PC-3 (cell line): ENCODE measurements around the gene GAS7. TPM values are rescaled to one million over a fixed set of nuclear protein-coding genes. Genes with fewer than 3 reads are reported as not detected.

Experiments
- ATAC-seq: fragments of 200-7000 bp; cut with Tn5 transposase; 2 replicates; pipeline ENCODE4 v1.9.1; 2020; ENCODE audit warnings: mild to moderate bottlenecking, moderate library complexity
- BruUV-seq: library from RNA; stranded (reverse); fragments of 400-500 nt; replicated peaks from 2 replicates; lab custom pipeline; 2021; lab: Mats Ljungman, UMichigan
- CTCF ChIA-PET: fragments of 300-600 bp; sonication (Branson Sonifier 250); formaldehyde crosslinking; loops from one replicate; lab custom pipeline; 2022; ENCODE audit warnings: antibody characterized with exemption; lab: Charles Lee
- POLR2A ChIA-PET: fragments of 300-600 bp; sonication (Branson Sonifier 250); formaldehyde crosslinking; loops from one replicate; lab custom pipeline; 2022; ENCODE audit warnings: antibody characterized with exemption; ENCODE audit not compliant: unreplicated experiment; lab: Charles Lee
- DNase-seq: peaks from one replicate; pipeline ENCODE4 v3.0.0-alpha.2; 2015
- H2AFZ ChIP-seq: fragments of 300-600 bp; sonication (generic); 2 replicates; pipeline ENCODE4 v1.6.0; 2016; ENCODE audit warnings: antibody characterized with exemption, low read length
- H3F3A ChIP-seq: fragments of 300-600 bp; sonication (generic); one replicate; pipeline ENCODE4 v1.6.0; 2017; ENCODE audit warnings: antibody characterized with exemption, low read length, control low read depth, mild to moderate bottlenecking; ENCODE audit not compliant: unreplicated experiment
- H3K27ac ChIP-seq: fragments of 300-600 bp; sonication (generic); 2 replicates; pipeline ENCODE4 v1.5.1; 2016; ENCODE audit warnings: mild to moderate bottlenecking, low read length
- H3K27me3 ChIP-seq: fragments of 300-600 bp; sonication (generic); 2 replicates; pipeline ENCODE4 v1.6.1; 2016; ENCODE audit warnings: low read length, mixed read lengths
- H3K36me3 ChIP-seq: fragments of 300-600 bp; sonication (generic); 2 replicates; pipeline ENCODE4 v1.6.1; 2016; ENCODE audit warnings: low read depth, mixed run types, low read length, mixed read lengths
- H3K4me1 ChIP-seq: fragments of 300-600 bp; sonication (generic); 2 replicates; pipeline ENCODE4 v1.5.1; 2016; ENCODE audit warnings: low read length; ENCODE audit not compliant: insufficient read depth
- H3K4me2 ChIP-seq: fragments of 300-600 bp; sonication (generic); 2 replicates; pipeline ENCODE4 v1.6.0; 2016; ENCODE audit warnings: low read length
- H3K4me3 ChIP-seq: fragments of 300-600 bp; sonication (generic); 2 replicates; pipeline ENCODE4 v1.5.1; 2016; ENCODE audit warnings: mild to moderate bottlenecking, low read length, mixed read lengths
- H3K79me2 ChIP-seq: fragments of 300-600 bp; sonication (generic); 2 replicates; pipeline ENCODE4 v1.6.1; 2017; ENCODE audit warnings: low read length, mixed read lengths
- H3K9ac ChIP-seq: fragments of 300-600 bp; sonication (generic); 2 replicates; pipeline ENCODE4 v1.6.0; 2016; ENCODE audit warnings: mild to moderate bottlenecking, low read length
- H3K9me2 ChIP-seq: fragments of 300-600 bp; sonication (generic); replicated peaks from 2 replicates; pipeline ENCODE4 v1.6.1; 2016; ENCODE audit warnings: mixed run types, low read length, mixed read lengths
- H3K9me3 ChIP-seq: fragments of 300-600 bp; sonication (generic); 2 replicates; pipeline ENCODE4 v1.6.1; 2016; ENCODE audit warnings: low read length, mixed read lengths
- H4K20me1 ChIP-seq: fragments of 300-600 bp; sonication (generic); 2 replicates; pipeline ENCODE4 v1.6.1; 2016; ENCODE audit warnings: low read length, mixed read lengths
- EZH2 ChIP-seq: fragments of 300-600 bp; sonication (generic); IDR thresholded peaks from one replicate; pipeline ENCODE4 v1.6.1; 2017; ENCODE audit warnings: antibody characterized with exemption, mild to moderate bottlenecking, low read length; ENCODE audit not compliant: unreplicated experiment
- EZH2phosphoT487 ChIP-seq: fragments of 300-600 bp; sonication (generic); IDR thresholded peaks from 2 replicates; pipeline ENCODE4 v1.6.1; 2018; ENCODE audit warnings: mild to moderate bottlenecking, antibody characterized with exemption, low read length, borderline replicate concordance
- intact Hi-C: fragments of 100-400 bp; cut with micrococcal nuclease; formaldehyde crosslinking; loops from 2 replicates; pipeline ENCODE4 v1.9.0; 2023
- total RNA-seq: library from RNA; depleted of rRNA; stranded (reverse); fragments of >200 nt; gene quantifications from 2 replicates; pipeline ENCODE4 v1.2.3, GENCODE V29; 2014
- TF ChIP-seq, protein P1 (sequence below): fragments of 300-600 bp; sonication (generic); conservative IDR thresholded peaks from 2 replicates; pipeline ENCODE4 v1.5.1; 2017; ENCODE audit warnings: antibody characterized with exemption, low read depth, mild to moderate bottlenecking, low read length

GAS7 gene
- total RNA-seq, 1 experiment from 2014 or later: not detected

DNA sequence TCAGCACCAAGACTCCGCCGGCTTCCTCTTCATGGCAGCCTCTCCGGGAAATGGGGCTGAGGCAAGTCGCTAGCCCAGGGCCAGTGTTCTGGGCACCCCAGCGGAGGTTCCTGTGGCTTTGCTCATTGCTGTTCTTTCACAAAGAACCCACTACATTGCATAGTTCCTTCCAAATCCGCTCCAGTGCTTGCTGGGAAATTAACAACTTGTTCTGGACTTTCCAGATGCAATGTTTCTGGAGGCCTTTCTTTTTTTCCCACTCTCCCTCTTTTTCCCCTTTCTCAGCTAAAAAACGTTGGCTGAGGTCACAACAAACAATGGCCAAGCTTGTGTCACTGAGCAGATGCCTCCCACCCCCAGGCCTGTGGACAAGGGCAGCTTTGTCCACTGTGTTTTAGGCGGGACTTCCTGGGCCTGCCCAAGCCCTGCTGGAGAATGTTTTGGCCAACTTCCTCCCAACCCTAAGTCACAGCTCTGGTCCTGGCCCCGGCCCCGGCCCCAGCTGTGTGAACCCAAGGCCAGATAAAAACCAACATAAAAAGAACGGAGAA is 161.8 kb downstream of the GAS7 start:
- TF ChIP-seq, protein P1, sequence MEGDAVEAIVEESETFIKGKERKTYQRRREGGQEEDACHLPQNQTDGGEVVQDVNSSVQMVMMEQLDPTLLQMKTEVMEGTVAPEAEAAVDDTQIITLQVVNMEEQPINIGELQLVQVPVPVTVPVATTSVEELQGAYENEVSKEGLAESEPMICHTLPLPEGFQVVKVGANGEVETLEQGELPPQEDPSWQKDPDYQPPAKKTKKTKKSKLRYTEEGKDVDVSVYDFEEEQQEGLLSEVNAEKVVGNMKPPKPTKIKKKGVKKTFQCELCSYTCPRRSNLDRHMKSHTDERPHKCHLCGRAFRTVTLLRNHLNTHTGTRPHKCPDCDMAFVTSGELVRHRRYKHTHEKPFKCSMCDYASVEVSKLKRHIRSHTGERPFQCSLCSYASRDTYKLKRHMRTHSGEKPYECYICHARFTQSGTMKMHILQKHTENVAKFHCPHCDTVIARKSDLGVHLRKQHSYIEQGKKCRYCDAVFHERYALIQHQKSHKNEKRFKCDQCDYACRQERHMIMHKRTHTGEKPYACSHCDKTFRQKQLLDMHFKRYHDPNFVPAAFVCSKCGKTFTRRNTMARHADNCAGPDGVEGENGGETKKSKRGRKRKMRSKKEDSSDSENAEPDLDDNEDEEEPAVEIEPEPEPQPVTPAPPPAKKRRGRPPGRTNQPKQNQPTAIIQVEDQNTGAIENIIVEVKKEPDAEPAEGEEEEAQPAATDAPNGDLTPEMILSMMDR: no peak
- TF ChIP-seq EZH2phosphoT487 (no peak), EZH2 (no peak)
- ChIA-PET CTCF (no interaction called here), POLR2A (no interaction called here)
- Histone ChIP-seq H3K9me3 (no peaks in the 10 kb centered on the region), H3K4me2 (no peak overlapping the region), H3F3A (no peaks in the 10 kb centered on the region), H3K9ac (no peak overlapping the region), H4K20me1 (no peaks in the 10 kb centered on the region), H3K27me3 (peaks cover 58% of the 10 kb centered on the region), H3K4me1 (no peaks in the 10 kb centered on the region), H2AFZ (no peak overlapping the region), H3K4me3 (no peak overlapping the region), H3K79me2 (no peaks in the 10 kb centered on the region), H3K9me2 (no peaks in the 10 kb centered on the region), H3K27ac (no peak overlapping the region), H3K36me3 (no peaks in the 10 kb centered on the region)
- no TSS peak for BruUV-seq
- ATAC-seq (no peak), DNase-seq (no peak)
- intact Hi-C loops: no loop called here

DNA sequence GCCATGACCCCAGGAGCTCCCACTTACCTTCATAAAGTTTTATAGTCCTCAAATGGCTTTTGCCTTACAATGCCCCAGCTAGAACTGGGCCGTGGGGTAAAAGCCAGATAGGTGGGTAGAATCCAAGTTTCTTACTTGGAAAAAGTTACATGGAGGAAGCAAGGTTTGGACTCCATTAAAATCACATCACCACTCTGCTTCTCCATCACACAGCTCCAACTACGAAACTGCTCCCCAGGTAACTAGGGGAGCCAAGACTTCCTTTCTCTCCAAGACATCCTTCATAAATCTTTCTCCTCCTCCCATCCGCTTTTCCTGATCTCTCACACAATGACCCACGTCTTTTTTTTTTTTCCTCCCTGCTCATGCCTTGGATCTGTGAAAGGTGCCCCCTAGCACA is 162.5 kb downstream of the GAS7 start:
- H4K20me1 ChIP-seq: no peaks in the 10 kb centered on the region
- ChIA-PET CTCF (no interaction called here), POLR2A (no interaction called here)
- no peaks in the 10 kb centered on the region for H3K79me2 ChIP-seq
- no peaks in the 10 kb centered on the region for H3K9me3 ChIP-seq
- no TSS peak for BruUV-seq
- no peak overlapping the region for H2AFZ ChIP-seq
- no peaks in the 10 kb centered on the region for H3K4me1 ChIP-seq
- TF ChIP-seq EZH2: no peak
- TF ChIP-seq, protein P1: no peak
- DNase-seq (no peak), ATAC-seq (no peak)
- no peak overlapping the region for H3K4me2 ChIP-seq
- no peak overlapping the region for H3K27ac ChIP-seq
- intact Hi-C loops: no loop called here
- H3K9ac ChIP-seq: no peak overlapping the region
- H3K36me3 ChIP-seq: no peaks in the 10 kb centered on the region
- no peaks in the 10 kb centered on the region for H3F3A ChIP-seq
- H3K9me2 ChIP-seq: no peaks in the 10 kb centered on the region
- no peak overlapping the region for H3K4me3 ChIP-seq
- peaks cover 64% of the 10 kb centered on the region for H3K27me3 ChIP-seq

DNA sequence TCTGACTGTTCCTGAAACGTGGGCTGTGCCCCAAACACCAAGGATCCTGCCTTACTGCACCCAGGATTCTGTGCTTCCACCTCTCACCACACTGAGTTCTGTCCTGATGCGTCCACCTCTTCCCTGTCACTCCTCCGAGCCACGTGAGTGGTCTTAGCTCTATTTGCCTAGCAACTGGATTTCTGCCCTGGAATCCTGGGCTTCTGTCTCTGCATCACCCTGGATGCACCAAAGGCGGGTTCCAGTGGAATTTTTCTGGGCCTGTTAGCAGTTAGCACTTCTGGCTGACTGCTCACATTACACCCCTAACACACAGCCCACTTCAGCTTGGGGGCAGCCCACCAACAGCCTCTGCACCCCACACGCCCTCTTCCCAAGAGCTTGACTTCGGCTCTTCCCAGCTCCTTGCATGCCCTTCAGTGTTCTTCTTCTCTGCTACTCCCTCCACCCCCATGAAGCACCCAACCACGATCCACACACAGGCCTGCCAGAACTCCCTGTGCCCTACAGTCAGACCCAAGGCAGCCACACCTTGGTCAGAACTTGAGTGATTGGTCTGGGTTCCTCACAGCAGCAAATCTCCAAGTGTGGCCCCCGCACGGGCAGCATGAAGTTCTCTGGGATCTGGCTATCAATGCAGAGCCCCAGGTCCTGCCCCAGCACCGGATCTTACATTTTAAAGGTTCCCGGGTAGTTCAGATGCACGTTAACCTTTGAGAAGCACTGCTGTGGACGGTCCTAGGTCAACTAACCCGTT is 163.5 kb downstream of the GAS7 start:
- H3K36me3 ChIP-seq: no peaks in the 10 kb centered on the region
- ChIA-PET CTCF (no interaction called here), POLR2A (no interaction called here)
- no peak overlapping the region for H3K4me3 ChIP-seq
- H3K4me2 ChIP-seq: no peak overlapping the region
- no peak overlapping the region for H3K9ac ChIP-seq
- peaks cover 74% of the 10 kb centered on the region for H3K27me3 ChIP-seq
- ATAC-seq (no peak), DNase-seq (no peak)
- no peaks in the 10 kb centered on the region for H3F3A ChIP-seq
- no peak overlapping the region for H3K27ac ChIP-seq
- TF ChIP-seq EZH2 (no peak), EZH2phosphoT487 (no peak)
- TF ChIP-seq, protein P1: no peak
- H2AFZ ChIP-seq: no peak overlapping the region
- no peaks in the 10 kb centered on the region for H3K9me2 ChIP-seq
- H3K4me1 ChIP-seq: no peaks in the 10 kb centered on the region
- intact Hi-C loops: no loop called here
- no peaks in the 10 kb centered on the region for H4K20me1 ChIP-seq
- H3K79me2 ChIP-seq: no peaks in the 10 kb centered on the region
- no TSS peak for BruUV-seq
- no peaks in the 10 kb centered on the region for H3K9me3 ChIP-seq
